ENCODE results near the gene EXOC7. TPM values are rescaled to one million over a fixed set of nuclear protein-coding genes. Genes with fewer than 3 reads are reported as not detected.
A peak's percentile ranks its signal among the peaks of the same experiment; 100 is the strongest.

Gene EXOC7
- total RNA-seq, 1 donor from 2014 or later, result 117 TPM

DNA sequence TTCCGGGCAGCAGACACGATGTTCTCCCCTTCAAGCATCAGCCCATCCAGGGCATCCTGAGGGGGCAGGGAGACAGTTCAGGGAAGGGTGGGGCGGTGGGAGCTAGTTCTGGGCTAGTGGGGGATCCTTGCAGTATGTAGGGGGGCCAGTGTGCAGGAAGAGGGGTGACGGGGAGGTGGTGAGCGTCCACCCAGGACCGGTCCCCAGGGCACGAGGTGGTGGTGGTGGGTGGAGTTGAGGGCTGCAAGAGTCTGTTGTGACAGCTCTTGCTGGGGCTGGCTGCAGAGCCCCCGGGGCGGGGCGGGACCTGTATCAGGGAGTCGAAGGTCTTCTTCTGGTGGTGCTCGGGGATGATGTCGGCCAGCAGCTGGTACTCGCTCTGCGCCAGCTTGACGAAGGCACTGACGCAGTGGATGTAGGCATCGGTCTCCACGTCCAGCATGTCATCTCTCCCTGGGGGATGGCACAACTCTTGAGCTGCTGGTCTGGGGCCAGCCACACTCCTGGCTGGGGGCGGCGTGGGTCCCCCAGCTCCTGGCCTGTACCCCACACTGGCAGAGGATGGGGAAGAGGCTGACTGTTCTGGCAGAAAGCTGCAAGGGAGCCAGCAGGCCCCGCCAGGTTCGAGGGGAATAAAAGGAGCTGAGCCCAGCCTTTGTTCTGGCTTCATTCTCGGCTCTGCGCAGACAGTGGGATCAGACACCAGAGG, 14.6 kb downstream of the EXOC7 start:
- DNase-seq (ENCODE audit: low spot score), result no peak

DNA sequence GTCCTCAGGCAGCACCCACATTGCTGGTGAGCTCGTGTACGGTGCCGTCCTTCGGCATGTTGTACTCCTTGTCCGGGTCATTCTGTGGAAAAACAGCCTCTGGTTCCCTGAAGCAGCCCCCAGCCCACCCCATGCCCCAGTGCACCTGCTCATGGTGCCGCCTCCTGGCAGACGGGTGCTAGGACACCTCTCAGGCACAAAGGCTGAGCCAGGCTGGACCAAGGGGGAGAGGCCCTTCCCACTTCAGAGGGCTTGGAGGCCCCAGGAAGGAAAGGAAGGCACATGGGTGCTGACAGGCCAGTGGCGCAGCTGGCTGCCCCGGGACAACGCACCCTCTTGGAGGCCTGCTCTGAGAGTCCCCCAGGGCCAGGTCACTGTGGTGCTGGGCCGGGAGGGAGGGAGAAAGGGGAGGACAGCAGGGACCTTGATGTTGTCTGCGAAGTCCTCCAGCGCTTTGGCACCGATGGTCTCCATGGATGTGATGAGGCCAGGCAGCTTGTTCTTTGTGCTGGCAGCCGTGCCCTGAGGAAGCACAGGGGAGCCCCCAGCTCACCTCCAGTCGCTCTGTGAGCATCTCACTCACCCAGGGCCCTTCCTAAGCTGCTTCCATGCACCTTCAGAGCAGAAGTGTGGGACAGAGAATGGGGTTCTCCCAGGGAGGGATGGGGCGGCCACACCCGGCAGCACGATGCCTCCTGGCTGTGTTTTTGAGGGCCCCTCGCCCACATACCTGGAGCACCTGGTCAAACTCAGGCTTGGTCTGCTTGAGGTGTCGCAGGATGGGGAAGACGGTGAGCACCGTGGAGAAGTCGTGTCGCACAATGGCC, 15.3 kb downstream of the EXOC7 start:
- no peak for DNase-seq (ENCODE audit: low spot score)

DNA sequence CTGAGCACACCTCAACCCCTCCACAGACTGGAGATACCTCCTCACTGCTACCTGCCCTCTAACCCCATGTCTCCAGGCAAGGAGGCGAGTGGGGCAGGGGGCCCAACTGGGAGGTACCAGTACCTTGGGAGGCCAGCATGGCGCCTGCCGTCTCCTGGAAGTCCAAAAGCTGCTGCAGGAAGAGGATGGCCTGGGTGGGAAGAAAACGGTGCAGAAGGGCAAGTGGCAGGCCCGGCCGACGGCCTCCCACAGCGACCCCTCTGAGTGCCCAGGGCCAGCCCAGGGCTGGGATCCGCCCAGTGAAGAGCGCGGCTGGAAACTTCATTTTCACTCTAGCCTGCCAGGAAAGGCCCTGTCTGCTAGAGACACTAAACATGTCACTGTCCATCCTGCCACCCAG, 16.1 kb downstream of the EXOC7 start:
- no peak for DNase-seq (ENCODE audit: low spot score)

DNA sequence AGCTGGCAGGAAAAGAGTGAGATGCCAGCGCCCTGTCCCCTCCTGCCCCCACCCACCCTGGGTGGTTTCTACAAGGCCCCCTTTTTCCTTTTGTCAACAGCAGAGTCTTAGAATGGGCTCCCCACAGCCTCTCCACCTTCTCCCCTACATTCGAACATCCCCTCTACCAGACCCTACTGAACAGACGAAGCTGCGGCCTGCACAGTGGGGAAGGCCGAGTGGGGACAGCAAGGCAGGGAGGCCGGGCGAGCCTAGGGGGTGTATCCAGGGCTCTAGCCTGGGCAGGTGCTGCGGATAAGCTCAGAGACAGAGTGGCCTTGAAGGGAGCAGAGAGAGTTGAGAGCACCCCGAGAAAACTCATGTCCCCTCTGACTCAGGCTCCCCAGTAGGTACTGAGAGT, 17.2 kb downstream of the EXOC7 start:
- no peak for DNase-seq (ENCODE audit: low spot score)

DNA sequence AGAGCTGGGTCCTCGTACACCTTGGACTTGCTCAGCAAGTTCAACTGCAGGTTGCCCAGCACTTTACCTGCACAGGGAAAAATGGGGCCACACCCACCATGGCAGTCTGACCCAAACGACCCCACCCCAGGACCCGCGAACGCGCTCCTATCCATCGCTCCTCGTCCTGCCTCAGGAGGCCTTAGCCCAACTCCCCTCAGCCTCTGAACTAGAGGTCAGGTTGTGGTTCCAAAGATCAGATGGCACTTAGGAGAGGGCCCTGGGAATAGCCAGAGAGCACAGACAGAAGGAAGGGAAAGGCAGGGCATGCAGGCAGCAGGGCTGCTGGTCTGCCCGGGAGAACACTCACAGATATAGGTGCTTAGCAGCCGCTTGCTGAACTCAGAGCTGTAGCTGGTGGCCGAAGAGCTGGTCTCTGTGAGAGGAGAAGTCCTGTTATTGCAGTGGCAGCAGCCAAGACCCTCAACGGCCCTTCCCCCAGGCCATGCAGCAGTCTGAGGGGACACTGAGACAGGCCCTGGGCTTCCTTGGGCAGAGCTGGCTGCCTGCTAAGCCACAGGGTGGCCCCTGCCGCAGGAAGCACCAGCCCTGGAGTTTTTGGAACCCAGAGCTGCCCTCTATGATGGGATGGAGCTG, 17.7 kb downstream of the EXOC7 start:
- DNase-seq (ENCODE audit: low spot score), result no peak

DNA sequence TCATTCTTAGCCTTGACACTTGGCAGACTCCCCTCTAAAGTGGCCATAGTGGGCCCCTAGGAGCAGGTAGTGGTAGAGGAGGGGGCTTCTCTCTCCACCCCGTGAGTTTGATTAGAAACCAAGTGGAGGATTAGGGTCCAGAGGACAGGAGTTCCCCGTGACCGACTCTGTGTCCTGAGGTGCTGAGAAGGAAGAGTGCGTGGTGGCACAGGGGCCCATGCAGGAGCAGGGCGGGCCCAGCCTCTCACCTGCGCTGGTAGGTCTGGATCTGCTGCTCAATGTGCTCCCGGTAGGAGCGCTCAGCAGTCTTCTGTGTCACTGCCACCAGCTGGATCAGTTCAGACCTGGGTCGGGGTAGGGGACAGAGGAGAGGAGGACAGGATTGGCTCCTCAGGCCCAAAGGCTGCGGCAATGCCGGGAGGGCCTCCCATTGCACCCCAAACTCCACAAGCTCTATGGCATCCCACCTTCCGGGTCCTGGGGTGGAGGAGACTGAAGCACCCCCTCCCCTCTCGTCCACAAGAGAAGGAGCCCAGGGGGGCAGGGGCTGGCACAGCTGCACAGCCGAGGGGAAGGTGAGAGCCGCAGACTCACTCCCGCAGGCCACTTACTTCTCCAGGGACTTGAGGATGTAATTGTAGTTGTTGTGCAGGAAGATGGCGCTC, 18.4 kb downstream of the EXOC7 start:
- DNase-seq (ENCODE audit: low spot score), result no peak

DNA sequence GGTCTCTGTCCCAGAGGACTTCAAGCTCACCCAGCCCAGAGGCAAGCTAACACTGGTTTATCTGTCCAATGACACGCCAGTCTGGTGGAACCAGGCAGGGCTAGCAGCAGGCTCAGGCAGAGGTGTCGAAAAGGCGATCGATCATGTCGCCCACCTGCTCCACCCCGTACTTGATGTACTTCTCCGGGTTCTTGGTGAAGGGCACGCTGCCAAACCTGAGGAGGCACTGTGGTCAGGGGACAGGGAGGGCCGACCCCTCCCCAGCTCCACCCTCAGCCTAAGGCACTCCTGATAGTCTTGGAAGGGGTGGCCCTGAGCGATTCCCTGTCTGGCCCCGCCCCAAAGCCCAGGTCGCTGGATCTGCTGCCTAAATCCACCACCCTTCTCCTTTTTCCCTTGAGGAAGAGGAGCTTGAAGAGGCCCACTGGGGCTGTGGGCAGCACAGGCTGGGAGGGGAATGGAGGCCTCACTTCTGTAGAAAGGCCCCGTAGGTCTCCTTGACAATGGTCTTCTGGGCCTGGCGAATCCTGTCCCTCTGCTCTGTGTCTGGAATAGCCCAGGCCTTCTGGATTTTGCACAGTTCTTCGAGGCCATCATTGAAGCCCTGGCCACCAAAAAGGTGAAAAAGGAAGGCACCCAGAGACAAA, 19.9 kb downstream of the EXOC7 start:
- no peak for DNase-seq (ENCODE audit: low spot score)

DNA sequence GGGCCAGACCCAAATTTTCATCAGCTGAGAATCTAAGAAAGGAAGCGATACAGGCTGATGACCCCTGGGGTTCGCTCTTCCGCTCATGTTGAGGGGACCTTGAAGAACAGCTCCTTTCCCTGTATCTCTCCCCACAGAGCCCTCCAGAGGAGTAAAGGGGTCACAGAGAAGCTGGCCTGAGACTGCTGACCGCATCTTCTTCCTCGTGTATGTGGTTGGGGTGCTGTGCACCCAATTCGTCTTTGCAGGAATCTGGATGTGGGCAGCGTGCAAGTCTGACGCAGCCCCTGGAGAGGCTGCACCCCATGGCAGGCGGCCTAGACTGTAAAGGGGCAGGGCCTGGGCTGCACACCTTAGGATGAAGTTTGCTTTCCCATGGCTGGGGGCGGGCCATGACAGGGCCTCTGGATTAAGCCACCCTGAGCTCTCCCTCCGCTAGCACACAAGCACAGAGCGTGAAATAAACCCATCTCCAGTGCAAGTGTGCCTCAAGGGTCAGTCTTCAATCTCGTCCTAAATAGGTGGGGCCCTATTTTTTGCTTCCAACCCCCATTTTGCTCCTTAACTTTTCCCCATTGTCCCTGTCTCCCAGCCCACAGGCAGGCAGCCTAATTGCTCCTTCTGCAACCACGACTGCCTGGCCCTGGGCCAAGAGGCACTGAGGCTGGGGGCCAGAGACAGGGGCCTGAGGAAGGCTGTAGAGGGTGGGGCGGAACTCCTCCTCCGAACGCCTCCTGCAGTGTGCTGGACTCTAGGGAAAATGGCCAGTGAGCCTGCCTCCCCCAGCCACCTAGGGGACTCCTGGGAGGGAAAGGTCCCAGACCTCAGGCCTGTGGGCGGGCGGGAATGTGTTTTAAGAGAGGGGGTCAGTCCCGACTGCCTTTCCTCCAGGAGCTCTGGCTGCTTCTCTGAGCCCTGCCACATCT, 21.0 kb downstream of the EXOC7 start:
- DNase-seq (ENCODE audit: low spot score), result no peak

DNA sequence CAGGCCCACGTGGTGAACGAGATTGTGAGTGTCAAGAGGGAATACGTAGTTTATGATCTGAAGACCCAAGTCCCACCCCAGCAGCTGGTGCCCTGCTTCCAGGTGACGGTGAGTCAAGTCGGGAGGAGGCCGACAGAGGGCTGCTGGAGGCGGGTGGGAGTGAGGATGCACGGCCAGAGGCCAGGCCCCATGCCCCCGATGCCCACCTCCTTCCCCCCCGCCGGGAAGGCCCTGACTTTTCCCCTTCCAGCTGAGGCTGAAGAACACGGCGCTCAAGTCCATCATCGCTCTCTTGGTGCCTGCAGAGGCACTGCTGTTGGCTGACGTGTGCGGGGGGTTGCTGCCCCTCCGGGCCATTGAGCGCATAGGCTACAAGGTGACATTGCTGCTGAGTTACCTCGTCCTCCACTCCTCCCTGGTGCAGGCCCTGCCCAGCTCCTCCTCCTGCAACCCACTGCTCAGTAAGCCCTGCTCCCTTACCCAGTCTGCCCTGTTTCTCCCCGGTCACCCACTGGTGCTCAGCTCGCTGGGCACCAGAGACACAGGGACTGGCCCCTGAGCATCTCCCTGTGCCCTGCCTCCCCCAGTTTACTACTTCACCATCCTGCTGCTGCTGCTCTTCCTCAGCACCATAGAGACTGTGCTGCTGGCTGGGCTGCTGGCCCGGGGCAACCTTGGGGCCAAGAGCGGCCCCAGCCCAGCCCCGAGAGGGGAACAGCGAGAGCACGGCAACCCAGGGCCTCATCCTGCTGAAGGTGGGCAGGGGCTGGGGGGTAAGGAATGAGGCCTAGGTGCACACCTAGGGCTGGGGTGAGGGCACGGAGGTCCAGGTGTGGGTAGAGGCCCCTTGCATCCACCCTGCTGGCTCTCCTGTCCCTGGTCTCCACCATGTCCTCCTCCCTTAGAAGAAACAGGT, 22.0 kb downstream of the EXOC7 start:
- DNase-seq (ENCODE audit: low spot score), result no peak

DNA sequence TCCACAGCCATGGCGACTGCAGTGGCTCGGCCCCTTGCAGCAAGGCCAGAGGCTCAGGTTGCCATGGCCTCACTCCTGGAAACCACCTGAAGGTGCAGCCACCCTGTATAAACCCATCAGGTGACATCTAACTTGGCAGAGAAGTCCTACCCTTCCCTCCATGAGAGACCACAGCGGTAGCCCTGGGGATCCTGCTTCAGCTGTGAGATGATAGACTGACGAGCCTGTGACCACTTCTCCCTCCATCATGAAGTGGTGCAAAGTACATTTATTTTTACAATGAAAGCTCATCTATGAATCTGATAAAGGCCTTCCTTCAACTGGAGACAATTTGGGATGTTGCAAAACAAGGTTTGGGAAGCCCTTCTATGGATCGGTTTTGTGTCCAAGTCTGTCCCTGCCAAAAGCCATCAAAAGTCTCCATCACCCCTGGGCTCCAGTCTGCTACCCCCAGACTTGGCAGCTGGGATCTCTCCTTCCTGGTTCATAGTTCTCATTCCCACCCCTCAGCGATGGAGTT, 22.8 kb downstream of the EXOC7 start:
- DNase-seq (ENCODE audit: low spot score), result no peak

DNA sequence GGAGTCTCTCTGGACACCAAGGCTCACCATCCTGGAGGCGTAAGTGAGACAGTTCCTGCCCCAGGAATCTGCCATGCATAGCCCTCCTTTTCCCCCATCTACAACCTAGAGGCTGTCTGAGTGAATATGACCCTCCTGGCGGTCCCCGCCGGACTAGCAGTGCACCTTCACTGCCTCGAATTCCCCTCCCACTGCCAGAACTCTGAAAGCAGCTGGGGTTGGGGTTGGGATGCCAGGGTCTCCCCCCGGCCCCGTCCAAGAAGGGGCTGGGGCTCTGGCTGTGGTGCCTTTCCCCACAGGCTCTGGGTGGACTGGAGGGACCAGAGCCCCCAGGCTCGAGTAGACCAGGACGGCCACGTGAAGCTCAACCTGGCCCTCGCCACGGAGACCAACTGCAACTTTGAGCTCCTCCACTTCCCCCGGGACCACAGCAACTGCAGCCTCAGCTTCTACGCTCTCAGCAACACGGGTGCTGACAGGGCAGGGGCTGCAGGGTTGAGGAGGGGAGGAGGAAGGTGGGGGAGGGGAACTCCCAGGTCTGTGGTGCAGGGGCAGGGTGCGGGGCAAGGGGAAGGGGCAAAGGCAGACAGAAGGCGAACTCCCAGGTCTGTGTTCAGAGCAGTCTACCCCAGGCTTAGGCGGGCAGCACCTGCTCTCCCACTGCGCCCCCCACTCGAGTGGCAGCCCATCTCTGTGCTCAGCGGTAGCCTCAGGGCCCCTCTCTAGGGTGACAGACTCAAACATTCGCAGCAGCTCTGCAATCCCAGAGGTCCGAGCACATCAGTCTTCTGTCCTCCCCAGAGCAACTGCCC, 23.4 kb downstream of the EXOC7 start:
- no peak for DNase-seq (ENCODE audit: low spot score)

DNA sequence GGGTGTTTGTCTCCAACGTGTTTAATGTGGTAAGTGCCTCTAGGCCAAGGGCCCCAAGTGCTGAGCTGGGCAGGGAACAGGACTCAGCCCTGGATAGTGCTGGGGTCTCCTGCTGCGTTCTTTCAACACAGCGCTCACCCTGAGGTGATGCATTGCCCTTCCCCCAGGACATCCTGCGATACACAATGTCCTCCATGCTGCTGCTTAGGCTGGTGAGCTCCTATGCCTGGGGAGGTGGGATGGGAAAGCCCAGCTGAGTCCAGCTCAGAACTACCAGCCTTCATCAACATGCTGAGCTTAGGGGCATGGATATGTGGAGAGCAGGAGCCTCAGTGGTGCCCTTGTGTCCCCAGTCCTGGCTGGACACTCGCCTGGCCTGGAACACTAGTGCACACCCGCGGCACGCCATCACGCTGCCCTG, 24.0 kb downstream of the EXOC7 start:
- DNase-seq (ENCODE audit: low spot score), result no peak

DNA sequence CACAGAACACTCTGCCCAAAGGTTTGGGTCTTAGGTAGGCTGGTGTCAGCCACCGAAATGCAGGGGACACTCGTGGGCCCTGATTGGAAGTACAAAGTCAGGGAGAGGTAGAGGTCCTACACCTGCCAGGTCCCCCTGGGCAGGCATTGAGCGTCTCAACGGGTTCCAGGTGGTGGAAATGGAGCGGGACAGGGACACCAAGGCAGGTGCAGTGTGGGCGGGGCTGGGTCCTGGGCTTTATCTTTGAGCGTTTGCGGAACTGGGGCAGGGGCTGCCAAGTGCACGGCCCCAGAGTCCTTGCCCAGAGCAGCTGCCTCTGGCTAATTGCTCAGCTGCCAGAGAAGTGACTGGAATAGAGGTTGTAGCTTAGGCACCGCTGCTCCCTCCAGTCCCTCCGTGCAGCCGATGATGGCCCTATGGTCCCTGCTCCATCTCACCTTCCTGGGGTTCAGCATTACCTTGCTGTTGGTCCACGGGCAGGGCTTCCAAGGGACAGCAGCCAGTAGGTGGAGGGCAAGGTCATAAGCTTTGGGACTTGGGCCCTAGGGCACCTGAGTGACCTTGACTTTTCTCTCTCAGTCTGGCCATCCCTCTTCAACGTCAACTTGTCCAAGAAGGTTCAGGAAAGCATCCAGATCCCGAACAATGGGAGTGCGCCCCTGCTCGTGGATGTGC, 24.6 kb downstream of the EXOC7 start, which contains the start of gene ZACN:
TSS of gene ZACN (plus strand) at position 323 of the 675 bp plus-strand sequence. CDS start at position 406, 83 bp downstream.
- no peak for DNase-seq (ENCODE audit: low spot score)

DNA sequence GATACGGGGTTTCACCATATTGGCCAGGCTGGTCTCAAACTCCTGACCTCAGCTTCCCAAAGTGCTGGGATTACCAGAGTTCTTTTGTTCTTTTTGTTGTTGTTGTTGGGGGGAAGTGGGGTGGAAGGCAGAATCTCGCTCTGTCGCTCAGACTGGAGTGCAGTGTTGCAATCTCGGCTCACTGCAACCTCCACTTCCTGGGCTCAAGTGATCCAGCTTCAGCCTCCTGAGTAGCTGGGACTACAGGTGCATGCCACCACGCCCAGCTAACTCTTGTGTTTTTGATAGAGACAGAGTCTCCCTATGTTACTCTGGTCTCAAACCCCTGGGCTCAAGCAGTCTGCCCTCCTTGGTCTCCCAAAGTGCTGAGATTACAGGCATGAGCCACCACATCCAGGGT, 25.2 kb downstream of the EXOC7 start:
- DNase-seq (ENCODE audit: low spot score), result peak; percentile 78

DNA sequence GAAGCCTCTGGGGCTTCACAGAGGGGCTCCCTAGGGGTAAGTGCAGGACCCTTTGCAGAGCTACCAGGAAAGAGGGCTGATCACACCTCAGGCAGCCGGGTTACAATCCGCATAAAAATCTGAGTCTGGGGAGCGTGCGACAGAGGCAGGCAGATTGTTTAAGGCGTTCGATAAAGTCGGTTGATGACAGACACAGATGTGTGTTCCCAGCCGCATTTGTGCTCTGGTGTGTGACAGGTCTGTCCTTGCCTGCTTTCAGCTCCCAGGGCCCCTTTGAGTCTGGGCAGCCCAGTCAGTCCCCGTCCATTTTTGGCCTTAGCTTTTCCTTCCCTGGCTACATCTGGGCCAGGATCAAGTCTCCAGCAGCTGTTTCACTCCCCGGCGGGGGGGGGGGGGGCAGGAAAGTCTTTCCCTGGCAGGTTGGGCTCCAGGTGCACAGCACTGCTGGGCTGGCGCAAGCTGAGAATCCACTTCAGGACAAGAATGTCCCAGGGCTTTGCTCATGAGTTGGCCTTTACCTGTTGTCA, 25.9 kb downstream of the EXOC7 start:
- peak; percentile 41 for DNase-seq (ENCODE audit: low spot score)

DNA sequence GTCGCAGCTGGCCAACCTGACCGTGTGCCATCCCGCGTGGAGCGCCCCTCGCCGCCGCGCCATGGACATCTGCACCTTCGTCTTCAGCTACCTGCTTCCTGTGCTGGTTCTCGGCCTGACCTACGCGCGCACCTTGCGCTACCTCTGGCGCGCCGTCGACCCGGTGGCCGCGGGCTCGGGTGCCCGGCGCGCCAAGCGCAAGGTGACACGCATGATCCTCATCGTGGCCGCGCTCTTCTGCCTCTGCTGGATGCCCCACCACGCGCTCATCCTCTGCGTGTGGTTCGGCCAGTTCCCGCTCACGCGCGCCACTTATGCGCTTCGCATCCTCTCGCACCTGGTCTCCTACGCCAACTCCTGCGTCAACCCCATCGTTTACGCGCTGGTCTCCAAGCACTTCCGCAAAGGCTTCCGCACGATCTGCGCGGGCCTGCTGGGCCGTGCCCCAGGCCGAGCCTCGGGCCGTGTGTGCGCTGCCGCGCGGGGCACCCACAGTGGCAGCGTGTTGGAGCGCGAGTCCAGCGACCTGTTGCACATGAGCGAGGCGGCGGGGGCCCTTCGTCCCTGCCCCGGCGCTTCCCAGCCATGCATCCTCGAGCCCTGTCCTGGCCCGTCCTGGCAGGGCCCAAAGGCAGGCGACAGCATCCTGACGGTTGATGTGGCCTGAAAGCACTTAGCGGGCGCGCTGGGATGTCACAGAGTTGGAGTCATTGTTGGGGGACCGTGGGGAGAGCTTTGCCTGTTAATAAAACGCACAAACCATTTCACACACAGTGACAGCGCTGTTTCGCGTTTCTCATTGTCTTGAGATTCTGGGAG, 26.6 kb downstream of the EXOC7 start:
- no peak for DNase-seq (ENCODE audit: low spot score)

All from mesenteric fat pad (tissue), 1 donor.